ENCODE results near the gene E2F3.
"Not testable (repeated sequence)": the region's sequence is repeated elsewhere in the genome, so short reads cannot be mapped to it uniquely, and the experiment has no call there.

Gene E2F3

GRCh38 chr6:20472748-20473147, 71.1 kb downstream of the E2F3 start:
- no peak for DNase-seq

GRCh38 chr6:20473518-20473917, 71.8 kb downstream of the E2F3 start:
- no peak for DNase-seq

GRCh38 chr6:20474874-20475542, 73.3 kb downstream of the E2F3 start:
- no peak for DNase-seq

DNA sequence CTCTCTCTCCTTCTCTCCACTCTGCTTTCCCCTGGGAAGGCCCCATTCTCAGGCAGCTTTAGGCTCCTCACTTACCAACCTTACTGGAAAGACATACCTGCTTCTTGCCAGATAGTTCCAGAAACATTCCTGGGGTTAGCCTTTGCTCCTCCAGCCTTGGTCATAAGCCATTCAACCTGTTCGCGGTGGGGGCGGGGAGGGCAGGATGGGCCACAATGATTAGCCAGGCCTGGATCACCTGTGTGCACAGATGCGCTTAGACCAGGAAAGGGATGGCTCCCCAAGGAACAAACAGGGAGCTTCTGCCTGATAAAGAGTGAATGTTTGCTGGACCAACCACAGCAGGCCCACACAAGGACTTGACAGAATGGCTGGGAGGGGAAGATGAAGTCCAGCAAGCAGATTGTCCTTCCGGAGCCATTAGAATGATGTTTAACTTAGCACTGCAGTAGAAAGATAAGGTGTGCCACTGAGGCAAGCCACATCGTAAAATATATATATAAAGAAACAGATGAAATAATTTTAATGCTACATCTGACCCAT, 74.9 kb downstream of the E2F3 start:
- DNase-seq: no peak

DNA sequence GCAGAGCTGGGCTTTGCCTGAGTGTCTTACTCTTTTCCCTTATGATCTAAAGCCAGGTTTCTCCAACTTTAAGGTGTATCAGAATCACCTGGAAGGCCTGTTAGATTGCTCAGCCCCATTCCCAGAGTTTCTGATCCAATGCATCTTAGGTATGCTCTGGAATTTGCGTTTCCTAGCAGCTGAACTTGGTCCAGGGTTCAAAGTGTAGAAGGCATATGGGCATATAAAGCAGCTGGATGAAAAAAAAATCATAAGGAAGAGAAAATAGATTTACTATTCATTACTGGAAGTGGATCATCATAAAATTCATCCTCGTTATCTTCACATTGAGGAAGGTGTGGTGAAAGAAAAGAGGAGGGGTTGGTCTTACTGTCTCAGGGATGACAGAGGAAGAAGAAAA, 75.8 kb downstream of the E2F3 start:
- DNase-seq: no peak

DNA sequence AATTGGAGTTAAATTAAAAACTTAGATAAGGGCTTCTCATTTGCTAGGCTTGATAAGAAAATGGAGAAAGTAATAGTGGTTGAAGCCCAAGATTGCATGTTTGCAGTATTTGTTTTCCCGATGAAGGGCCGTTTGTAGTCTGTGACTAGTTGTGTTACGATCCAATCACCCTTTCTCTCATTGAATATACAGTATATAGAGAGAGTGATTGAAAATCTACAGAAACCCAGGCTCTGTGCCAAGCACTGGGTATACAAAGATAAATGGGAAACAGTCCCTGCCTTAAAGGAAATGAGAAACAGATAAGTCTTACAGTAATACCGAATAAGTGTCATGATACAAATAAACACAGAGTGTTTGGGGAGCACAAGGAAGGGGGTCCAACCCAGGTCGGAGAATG, 77.4 kb downstream of the E2F3 start:
- DNase-seq: no peak

- DNase-seq: no peak
These were observed 77.8 kb downstream of the E2F3 start for GRCh38 chr6:20479526-20479925.

GRCh38 chr6:20481281-20481680, 79.6 kb downstream of the E2F3 start:
- DNase-seq: no peak

- no peak for DNase-seq
These were observed 82.3 kb downstream of the E2F3 start for GRCh38 chr6:20483887-20484497.

- DNase-seq: no peak
These were observed 85.0 kb downstream of the E2F3 start for GRCh38 chr6:20486641-20487040.

DNA sequence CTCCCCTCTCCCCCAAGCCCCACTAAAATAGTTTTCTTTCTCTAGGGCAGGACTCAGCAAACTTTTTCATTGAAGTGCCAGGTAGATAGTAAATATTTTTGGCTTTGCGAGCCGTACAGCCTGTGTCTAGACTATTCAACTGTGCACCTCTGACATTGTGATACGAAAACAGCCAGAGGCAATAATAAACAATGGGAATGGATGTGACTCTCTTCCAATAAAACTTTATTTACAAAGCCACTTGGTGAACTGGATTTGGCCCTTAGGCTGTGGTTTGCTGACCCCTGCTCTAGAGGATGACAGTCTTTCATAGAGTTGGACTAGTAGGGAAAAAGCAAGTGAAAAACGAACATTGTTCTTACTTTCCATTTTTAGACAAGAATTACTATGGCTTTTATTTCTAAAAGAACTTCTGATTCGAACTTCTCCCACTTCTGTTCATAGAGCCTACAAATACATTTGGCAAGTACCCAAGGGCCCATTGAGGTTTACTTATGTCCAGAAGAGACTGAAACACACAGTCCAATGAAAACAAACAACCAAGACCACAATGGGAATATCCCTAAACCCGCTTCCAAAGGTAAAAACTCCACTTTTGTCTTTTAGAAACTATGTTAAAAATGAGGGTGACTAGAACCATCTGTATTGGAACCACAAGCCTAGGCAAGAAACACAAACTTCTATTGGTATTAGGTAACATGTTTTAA, 86.1 kb downstream of the E2F3 start:
- DNase-seq: no peak

GRCh38 chr6:20490591-20490990, 88.9 kb downstream of the E2F3 start:
- no peak for DNase-seq

DNA sequence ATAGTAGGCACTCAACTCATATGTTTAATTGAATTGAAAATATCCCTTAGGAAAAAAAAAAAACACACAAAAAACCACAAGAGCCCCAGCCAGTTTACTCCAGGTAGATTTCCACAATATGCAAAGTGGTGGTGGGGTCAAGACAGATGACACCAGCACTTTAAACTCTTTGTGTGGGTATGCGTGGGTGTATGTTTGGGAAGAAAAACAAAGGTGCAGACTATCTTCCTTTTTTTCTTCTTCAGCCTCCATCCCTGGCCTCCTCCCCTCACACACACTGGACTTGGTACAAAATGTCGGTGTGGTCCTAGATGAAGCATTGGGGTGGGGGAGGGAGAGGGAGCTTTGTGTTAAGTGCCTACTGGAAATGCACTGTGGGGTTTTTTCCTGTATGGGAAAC, 90.4 kb downstream of the E2F3 start:
- no peak for DNase-seq

GRCh38 chr6:20497216-20498040, 95.7 kb downstream of the E2F3 start:
- no peak for DNase-seq

DNA sequence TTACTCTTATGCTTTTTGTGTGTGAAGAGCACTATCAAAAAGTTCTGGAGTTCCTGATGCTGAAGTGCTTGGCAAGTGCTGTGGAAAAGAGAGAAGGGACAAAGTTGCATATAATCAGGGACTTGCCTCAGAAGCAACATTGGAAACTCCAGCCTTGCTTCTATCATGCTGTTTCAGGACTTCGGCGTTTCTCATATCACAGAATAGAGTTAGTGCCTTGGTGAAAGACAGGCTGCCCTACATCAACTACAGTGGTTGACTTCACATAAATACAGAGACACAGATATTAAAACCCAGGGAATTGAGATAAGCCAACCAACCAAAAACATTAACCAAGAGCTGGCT, 96.3 kb downstream of the E2F3 start:
- no peak for DNase-seq

DNA sequence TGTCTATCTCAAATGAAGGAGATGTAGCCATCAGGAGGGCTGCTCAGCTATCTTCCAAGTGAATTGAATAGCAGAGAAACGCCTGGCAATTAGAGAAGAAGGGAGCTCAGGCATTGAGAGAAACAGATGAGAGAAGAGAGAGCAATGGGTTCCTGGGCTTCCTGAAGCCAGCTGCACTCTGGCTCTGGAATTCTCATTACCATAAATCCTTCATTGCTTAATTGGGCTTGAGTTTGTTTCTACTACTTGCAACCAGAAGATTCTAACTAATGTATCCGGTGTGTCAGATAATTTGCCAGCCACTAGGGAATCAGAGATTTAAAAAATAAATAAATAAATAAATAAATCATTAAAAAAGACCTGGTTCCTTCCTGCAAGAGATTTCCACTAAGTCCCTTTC, 107.5 kb downstream of the E2F3 start:
- DNase-seq: no peak

GRCh38 chr6:20511852-20512251, 110.2 kb downstream of the E2F3 start:
- DNase-seq: no peak

DNA sequence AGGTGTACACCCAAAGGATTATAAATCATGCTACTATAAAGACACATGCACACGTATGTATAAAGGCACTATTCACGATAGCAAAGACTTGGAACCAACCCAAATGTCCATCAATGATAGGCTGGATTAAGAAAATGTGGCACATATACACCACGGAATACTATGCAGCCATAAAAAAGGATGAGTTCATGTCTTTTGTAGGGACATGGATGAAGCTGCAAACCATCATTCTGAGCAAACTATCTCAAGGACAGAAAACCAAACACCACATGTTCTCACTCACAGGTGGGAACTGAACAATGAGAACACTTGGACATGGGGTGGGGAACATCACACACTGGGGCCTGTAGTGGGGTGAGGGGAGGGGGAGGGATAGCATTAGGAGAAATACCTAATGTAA, 123.5 kb downstream of the E2F3 start:
- not testable (repeated sequence) for DNase-seq

DNA sequence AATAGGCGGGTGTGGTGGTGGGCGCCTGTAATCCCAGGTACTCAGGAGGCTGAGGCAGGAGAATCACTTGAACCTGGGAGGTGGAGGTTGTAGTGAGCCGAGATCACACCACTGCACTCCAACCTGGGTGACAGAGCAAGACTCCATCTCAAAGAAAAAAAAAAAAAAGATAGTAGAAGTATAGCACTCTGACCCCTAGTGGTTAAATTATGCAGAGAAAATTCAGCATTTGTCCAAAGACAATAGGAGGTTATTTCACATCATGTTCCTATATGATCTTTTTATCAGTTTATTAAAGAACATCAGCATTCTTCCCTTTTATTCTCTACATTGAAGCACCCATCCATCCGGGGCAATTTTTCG, 127.4 kb downstream of the E2F3 start:
- peak in 1 of 2 experiments; percentile 2 for DNase-seq

- DNase-seq: no peak
These were observed 131.2 kb downstream of the E2F3 start for GRCh38 chr6:20532881-20533280.

DNA sequence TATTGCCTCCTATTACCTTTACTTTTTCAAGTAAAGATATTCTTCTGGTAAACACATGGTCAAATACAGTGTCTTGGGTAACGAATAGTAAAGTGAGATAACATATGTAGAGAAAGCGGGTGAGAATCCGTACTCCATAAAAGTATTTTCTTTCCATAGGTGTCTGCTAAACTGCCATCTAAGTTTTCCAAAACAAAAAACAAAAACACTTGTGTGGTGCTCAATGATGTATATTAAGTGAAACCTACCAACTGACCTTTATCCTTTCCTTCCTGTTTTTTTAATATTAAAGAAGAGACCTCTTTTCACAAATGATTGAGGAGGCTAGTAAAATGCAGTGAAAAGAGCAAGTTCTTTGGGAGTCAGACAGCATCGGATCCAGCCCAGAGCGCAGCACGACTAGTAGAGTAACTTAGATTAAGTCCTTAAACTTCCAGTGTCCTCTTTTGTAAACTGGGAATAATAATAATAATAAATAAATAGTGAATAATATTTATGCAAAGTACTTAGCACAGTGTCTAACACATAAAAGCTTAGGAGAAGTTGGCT, 132.1 kb downstream of the E2F3 start:
- no peak for DNase-seq

- DNase-seq: peak in 1 of 2 experiments; percentile 54
These were observed 132.9 kb downstream of the E2F3 start, which contains the start of gene CDKAL1 for GRCh38 chr6:20534295-20535262. Gene CDKAL1 (plus strand): TSS chr6:20534457. CDS start chr6:20546351, 11,894 bp downstream.

Data from cerebellar nuclear complex (tissue), 1 donor.